ENCODE results near the gene WDR7. TPM values are rescaled to one million over a fixed set of nuclear protein-coding genes. Genes with fewer than 3 reads are reported as not detected.

Gene WDR7
- total and polyA plus RNA-seq, 12 donors: 3.1 to 32.6 (median 28.0) TPM

DNA sequence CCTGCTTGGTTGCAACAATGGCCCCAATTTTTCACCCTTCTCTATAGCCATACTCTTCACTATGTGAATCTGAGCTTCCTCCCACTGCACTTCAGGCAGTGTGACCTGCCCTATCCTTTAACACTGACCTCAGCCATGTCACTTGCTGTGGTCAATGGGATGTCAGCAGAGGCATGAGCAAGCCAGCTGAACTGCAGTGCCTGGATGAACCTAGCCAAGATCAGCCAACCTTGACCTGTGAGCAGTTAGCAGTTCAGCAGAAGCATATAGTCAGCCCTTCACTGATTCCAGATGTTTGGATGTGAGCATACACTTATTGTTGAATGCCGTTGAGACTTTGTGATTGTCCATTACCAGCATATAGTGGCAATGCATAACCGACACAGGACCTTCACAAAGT, 432.3 kb downstream of the WDR7 start:
- no peaks in the 10 kb centered on the region for H3K4me1 ChIP-seq
- DNase-seq: no peak
- H3K36me3 ChIP-seq: no peaks in the 10 kb centered on the region
- no peak for TF ChIP-seq CTCF (IDR thresholded peaks at IDR 0.05)
- peaks cover 0 to 38% (median 6%) of the 10 kb centered on the region in 7 donors for H3K27me3 ChIP-seq
- peaks cover 0 to 14% (median 0%) of the 10 kb centered on the region in 11 donors for H3K9me3 ChIP-seq
- intact Hi-C loops (cut with DNase I): no loop called here
- no peak overlapping the region for H3K4me3 ChIP-seq
- 91 to 93% methylated on average over 2 of the region's 2 CpGs for WGBS, 2 donors
- no peak for ATAC-seq
- H3K27ac ChIP-seq: no peak overlapping the region

DNA sequence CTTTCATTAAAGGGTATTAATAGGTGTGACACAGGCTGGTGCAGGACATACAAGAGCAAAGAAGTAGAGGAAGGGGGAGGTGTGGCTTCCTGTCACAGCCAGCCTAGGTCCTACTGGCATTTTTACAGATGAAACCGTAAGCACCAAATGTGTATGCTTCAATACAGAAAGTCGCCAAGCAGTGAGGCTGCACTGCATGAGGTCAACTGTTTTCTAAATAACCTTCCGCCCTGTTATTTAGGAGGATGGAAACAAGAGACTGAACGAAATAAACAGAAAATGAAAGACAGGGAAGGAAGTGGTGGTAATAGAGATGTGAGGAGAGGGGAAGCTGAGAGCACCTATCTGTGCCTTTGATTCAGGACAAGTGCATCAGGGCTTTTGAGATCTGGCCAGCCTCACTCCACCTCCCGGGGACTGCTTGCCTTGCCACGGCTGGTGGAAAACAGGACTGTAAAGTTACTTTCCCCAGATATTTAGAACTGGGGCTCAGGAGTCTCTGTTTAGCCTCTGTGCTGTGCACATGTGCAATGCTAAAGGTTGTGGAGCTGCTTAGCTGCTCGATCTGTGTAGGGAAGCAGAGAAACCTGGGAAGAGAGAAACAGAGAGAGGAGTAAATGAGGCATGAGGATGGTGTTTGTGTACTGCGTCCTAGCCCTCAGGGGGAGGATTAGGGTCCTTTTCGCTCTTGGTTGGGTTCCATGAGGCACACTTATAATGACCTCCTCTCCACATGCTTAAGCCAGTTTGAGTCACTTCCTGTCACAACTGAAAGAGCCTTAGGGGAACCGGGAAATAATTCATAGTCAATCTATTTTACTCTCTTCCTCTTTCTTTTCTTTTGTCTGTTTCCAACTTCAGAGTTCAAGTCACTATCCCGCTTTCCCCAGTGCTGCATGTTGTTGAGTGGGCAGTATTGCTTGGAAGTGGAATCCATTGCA, 433.4 kb downstream of the WDR7 start:
- no peak for TF ChIP-seq CTCF (IDR thresholded peaks at IDR 0.05)
- H3K4me1 ChIP-seq: no peaks in the 10 kb centered on the region
- no peak overlapping the region for H3K4me3 ChIP-seq
- no peak for ATAC-seq
- H3K9me3 ChIP-seq: peaks cover 0 to 14% (median 0%) of the 10 kb centered on the region in 11 donors
- WGBS, 2 donors: 64 to 75% methylated on average over 11 of the region's 11 CpGs
- H3K27ac ChIP-seq: no peak overlapping the region
- H3K27me3 ChIP-seq: peaks cover 0 to 41% (median 6%) of the 10 kb centered on the region in 7 donors
- intact Hi-C loops (cut with DNase I): no loop called here
- no peaks in the 10 kb centered on the region for H3K36me3 ChIP-seq
- DNase-seq: no peak

GRCh38 chr18:57085371-57085770, 434.2 kb downstream of the WDR7 start:
- H3K27ac ChIP-seq: no peak overlapping the region
- TF ChIP-seq CTCF (IDR thresholded peaks at IDR 0.05): no peak
- peaks cover 0 to 10% (median 0%) of the 10 kb centered on the region in 11 donors for H3K9me3 ChIP-seq
- ATAC-seq (no peak), DNase-seq (no peak)
- H3K36me3 ChIP-seq: no peaks in the 10 kb centered on the region
- intact Hi-C loops (cut with DNase I): no loop called here
- WGBS, 2 donors: 80% methylated on average over 7 of the region's 7 CpGs
- H3K4me1 ChIP-seq: no peaks in the 10 kb centered on the region
- H3K4me3 ChIP-seq: no peak overlapping the region
- peaks cover 0 to 41% (median 6%) of the 10 kb centered on the region in 7 donors for H3K27me3 ChIP-seq

- intact Hi-C loops (cut with DNase I): no loop called here
- ATAC-seq: no peak
- no peak for TF ChIP-seq CTCF (IDR thresholded peaks at IDR 0.05)
Measured at GRCh38 chr18:57086163-57086562, 435.0 kb downstream of the WDR7 start.

More at GRCh38 chr18:57086163-57086562, 435.0 kb downstream of the WDR7 start:
- no peak overlapping the region for H3K4me3 ChIP-seq
- WGBS, 2 donors: 92 to 100% methylated on average over 1 of the region's 1 CpG
- H3K27me3 ChIP-seq: peaks cover 0 to 45% (median 6%) of the 10 kb centered on the region in 7 donors
- no peaks in the 10 kb centered on the region for H3K36me3 ChIP-seq
- H3K27ac ChIP-seq: no peak overlapping the region
- peaks cover 0 to 10% (median 0%) of the 10 kb centered on the region in 11 donors for H3K9me3 ChIP-seq
- no peak for DNase-seq
- H3K4me1 ChIP-seq: no peaks in the 10 kb centered on the region

Other genes with a start within 250 kb of the WDR7 start
- 100 to 1,000 TPM in 3 of 10 donors, 10 to 100 TPM in 7; 84.1 to 112 (median 92.0) TPM for gene TXNL1, start 12.8 kb upstream of the WDR7 start, total RNA-seq
- gene TXNL1, start 12.8 kb upstream of the WDR7 start, polyA plus RNA-seq: 10 to 100 TPM; 45.0 to 65.2 TPM